HG03039 (cell line): ENCODE results near the gene CLEC16A.
"Not testable (repeated sequence)": the region's sequence is repeated elsewhere in the genome, so short reads cannot be mapped to it uniquely, and the experiment has no call there.

Experiments
- ATAC-seq: cut with Tn5 transposase; IDR thresholded peaks from one replicate; pipeline ENCODE4 v1.9.1; 2021; ENCODE audit warnings: mild to moderate bottlenecking, moderate library complexity; ENCODE audit not compliant: unreplicated experiment

Gene CLEC16A

GRCh38 chr16:11210260-11210659 is 265.9 kb downstream of the CLEC16A start:
- ATAC-seq = no peak

- ATAC-seq = no peak
Observed at GRCh38 chr16:11211061-11211976, 267.0 kb downstream of the CLEC16A start.

GRCh38 chr16:11211977-11212797 is 267.8 kb downstream of the CLEC16A start:
- no peak for ATAC-seq

- no peak for ATAC-seq
Observed at GRCh38 chr16:11212798-11213196, 268.4 kb downstream of the CLEC16A start.

GRCh38 chr16:11213373-11213772 is 269.0 kb downstream of the CLEC16A start:
- ATAC-seq = no peak

- ATAC-seq = no peak
Observed at GRCh38 chr16:11213799-11214198, 269.4 kb downstream of the CLEC16A start.

- ATAC-seq = no peak
Observed at GRCh38 chr16:11215935-11216556, 271.7 kb downstream of the CLEC16A start.

GRCh38 chr16:11217651-11218603 is 273.6 kb downstream of the CLEC16A start:
- ATAC-seq = no peak

- no peak for ATAC-seq
Observed at GRCh38 chr16:11218604-11218962, 274.2 kb downstream of the CLEC16A start.

- ATAC-seq = no peak
Observed at GRCh38 chr16:11219178-11219577, 274.8 kb downstream of the CLEC16A start.

- not testable (repeated sequence) for ATAC-seq
Observed at GRCh38 chr16:11220507-11220906, 276.1 kb downstream of the CLEC16A start.

- ATAC-seq = no peak
Observed at GRCh38 chr16:11224096-11224893, 279.9 kb downstream of the CLEC16A start.

- peak; percentile 83 for ATAC-seq
Observed at GRCh38 chr16:11224894-11225676, 280.7 kb downstream of the CLEC16A start.

GRCh38 chr16:11225677-11226549 is 281.5 kb downstream of the CLEC16A start:
- ATAC-seq = no peak

GRCh38 chr16:11229432-11229831 is 285.1 kb downstream of the CLEC16A start:
- no peak for ATAC-seq

- no peak for ATAC-seq
Observed at GRCh38 chr16:11229906-11230305, 285.5 kb downstream of the CLEC16A start.

- ATAC-seq = no peak
Observed at GRCh38 chr16:11231367-11231970, 287.1 kb downstream of the CLEC16A start.
